Skin epidermis (tissue), 12 donors: Measurements from ENCODE around the gene CDK5RAP1.
A peak's percentile ranks its signal among the peaks of the same experiment; 100 is the strongest.
"Not testable (repeated sequence)": the region's sequence is repeated elsewhere in the genome, so short reads cannot be mapped to it uniquely, and the experiment has no call there.

ENCODE experiments used
- H3K27ac ChIP-seq, 21 experiments: fragments of 200-600 bp; sonication (generic) in 11 of 21; one replicate each; pipeline ENCODE4 v1.5.0; 2020; ENCODE audit warnings: mild to moderate bottlenecking in 3 of 21, inconsistent platforms in 2 of 21, moderate library complexity in 2 of 21
- H3K4me3 ChIP-seq, 7 experiments: fragments of 200-600 bp; sonication (generic) in 2 of 7; one replicate each; pipeline ENCODE4 v1.5.0; 2020; ENCODE audit warnings: inconsistent platforms in 2 of 7, mild to moderate bottlenecking in 2 of 7, moderate library complexity in 1 of 7

The CDK5RAP1 gene

DNA sequence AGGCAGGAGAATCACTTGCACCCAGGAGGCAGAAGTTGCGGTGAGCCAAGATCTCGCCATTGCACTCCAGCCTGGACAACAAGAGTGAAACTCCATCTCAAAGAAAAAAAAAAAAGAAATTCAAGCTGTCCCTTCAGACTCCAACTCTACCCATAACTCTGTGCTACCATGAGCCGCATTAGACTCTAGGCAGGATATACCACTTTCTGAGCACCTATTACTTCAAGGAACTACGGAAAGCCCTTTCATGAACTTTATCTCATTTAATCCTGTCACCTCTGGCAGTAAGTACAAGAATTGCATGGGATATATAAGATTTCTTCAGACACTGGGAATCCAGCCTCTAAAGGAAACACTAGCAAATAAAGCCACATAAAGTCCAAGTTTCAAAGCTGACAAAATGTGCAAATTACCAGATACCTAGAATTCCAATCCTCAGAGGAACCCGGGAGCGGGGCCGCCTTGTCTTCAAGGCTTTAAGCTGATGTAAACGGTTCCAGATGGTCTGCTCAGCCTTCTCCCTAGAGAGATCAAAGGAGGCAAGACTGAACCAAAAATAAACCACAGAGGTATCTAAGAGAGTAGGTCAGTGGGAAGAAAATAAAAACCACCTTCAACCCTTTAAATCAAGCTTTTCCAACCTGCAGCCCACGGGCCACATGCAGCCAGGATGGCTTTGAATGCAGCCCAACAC, 9.4 kb downstream of the CDK5RAP1 start:
- no peak overlapping the region for H3K27ac ChIP-seq
- H3K4me3 ChIP-seq, result no peak overlapping the region

DNA sequence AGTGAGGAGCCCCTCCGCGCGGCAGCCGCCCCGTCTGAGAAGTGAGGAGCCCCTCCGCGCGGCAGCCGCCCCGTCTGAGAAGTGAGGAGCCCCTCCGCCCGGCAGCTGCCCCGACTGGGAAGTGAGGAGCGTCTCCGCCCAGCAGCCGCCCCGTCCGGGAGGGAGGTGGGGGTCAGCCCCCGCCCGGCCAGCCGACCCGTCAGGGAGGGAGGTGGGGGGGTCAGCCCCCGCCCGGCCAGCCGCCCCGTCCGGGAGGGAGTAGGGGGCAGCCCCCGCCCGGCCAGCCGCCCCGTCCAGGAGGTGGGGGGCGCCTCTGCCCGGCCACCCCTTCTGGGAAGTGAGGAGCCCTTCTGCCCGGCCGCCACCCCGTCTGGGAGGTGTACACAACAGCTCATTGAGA, 12.0 kb downstream of the CDK5RAP1 start:
- not testable (repeated sequence) for H3K4me3 ChIP-seq, H3K27ac ChIP-seq

DNA sequence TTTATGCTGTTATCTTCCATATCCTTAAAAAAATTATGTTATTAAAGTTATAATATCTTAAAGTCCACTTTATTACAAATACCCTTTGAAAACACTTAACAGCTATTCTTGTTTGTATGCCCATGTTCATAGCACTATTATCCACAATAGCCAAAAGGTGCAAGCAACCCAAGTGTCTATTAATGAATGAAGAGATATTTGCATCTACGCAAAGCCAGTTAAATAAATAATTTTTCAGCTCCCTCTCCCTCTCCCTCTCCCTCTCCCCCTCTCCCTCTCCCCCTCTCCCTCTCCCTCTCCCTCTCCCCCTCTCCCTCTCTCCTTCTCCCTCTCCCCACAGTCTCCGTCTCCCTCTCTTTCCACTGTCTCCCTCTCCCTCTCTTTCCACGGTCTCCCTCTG, 13.1 kb downstream of the CDK5RAP1 start:
- H3K27ac ChIP-seq, result no peak overlapping the region
- no peak overlapping the region for H3K4me3 ChIP-seq

DNA sequence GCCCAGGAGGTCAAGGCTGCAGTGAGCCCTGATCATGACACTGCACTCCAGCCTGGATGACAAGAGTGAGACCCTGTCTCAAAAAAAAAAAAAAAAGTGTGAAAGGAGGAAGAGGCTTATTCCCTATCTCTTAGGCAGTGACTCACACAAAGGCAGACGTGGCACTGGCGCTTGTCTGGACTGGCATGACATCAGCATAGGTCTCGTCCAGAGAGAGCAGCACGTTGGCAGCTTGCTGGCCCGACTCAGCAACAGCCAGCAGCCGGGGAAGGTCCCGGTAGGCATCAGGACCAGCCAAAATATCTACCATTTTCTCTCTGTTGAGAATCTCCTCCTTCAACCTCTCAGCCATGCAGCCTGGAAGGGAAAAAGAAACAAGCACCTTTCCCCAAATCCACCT, 14.1 kb downstream of the CDK5RAP1 start:
- H3K27ac ChIP-seq, result no peak overlapping the region

GRCh38 chr20:33386673-33387072, 14.6 kb downstream of the CDK5RAP1 start:
- no peak overlapping the region for H3K4me3 ChIP-seq
- no peak overlapping the region for H3K27ac ChIP-seq

More for the DNA sequence above, 14.1 kb downstream of the CDK5RAP1 start:
- no peak overlapping the region for H3K4me3 ChIP-seq

GRCh38 chr20:33377366-33377765, 24.0 kb downstream of the CDK5RAP1 start:
- no peak overlapping the region for H3K4me3 ChIP-seq
- no peak overlapping the region for H3K27ac ChIP-seq

DNA sequence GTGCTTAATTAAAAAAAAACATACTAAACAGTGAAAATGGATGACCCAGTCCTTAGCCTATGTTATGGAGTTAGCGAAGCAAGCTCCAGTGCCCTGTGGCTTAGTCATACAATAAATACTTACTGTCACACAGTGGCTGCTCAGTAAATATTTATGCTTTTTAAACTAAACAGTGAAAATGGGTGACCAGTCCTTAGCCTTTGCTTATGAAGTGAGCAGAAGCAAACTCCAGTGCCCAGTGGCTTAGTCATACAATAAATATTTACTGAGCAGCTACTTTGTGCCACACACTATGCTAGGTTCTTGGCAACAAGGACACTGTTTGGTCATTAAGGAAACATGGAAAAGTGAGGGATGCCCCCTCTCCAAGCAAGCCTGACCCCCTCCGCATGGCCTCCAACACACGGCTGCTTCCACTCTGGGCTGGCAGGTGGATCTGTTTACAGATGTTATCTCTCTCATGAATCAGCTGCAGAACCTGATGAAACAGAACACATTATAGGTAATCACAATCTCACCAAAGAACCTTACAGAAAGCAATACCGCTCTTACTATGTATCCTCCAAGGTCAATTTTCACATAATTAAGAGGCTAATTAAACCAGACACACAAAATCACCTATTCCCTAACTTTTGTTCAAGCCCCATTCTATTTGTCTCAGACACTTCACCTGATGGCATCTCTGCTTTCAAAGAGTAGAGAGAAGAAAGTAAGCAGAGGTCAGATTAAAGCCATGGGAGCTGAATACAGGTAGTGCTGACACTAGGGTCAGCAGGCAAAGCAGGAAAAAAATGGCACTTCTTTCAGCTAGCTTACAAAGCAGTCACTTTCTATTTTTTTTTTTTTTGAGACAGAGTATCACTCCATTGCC, 27.3 kb downstream of the CDK5RAP1 start:
- Histone ChIP-seq H3K4me3 (no peak overlapping the region), H3K27ac (peak overlapping the region in 2 of 21 experiments; percentile 3 to 54)

DNA sequence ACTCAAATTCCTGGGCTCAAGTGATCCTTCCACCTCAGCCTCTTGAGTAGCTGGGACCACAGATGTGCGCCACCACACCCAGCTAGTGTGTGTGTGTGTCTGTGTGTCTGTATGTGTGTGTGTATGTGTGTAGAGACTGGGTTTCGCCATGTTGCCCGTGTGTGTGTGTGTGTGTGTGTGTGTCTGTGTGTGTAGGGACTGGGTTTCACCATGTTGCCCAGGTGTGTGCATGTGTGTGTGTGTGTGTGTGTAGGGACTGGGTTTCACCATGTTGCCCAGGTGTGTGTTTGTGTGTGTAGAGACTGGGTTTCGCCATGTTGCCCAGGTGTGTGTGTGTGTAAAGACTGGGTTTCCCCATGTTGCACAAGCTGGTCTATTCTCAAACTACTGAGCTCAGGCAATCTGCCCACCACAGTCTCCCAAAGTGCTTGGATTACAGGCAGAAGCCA, 28.3 kb downstream of the CDK5RAP1 start:
- Histone ChIP-seq H3K27ac (peak overlapping the region in 3 of 21 experiments; percentile 10 to 54 (median 44)), H3K4me3 (no peak overlapping the region)

DNA sequence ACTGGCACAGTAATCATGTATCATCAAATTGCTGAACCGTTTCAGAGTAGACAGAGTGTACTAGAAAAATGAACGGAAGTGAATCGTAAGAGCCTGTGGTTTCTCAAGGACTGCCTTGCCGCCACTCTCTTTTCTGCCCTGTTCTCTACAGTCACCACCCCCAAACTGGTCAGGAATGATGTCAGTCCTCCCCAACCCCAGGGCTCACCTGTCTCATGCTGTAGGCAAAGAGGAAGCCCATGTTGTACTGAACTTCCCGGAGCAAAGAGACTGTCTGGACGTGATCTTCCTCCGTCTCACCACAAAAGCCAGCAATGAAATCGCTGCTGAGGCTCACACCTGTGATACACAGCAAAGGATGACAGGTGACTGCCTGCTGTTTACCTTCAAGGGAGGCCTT, 31.0 kb downstream of the CDK5RAP1 start:
- no peak overlapping the region for H3K4me3 ChIP-seq
- H3K27ac ChIP-seq, result peak overlapping the region in 5 of 21 experiments; percentile 55 to 77 (median 69)

- no peak overlapping the region for H3K27ac ChIP-seq
- H3K4me3 ChIP-seq, result no peak overlapping the region
These were observed 38.4 kb downstream of the CDK5RAP1 start for GRCh38 chr20:33362898-33363297.

DNA sequence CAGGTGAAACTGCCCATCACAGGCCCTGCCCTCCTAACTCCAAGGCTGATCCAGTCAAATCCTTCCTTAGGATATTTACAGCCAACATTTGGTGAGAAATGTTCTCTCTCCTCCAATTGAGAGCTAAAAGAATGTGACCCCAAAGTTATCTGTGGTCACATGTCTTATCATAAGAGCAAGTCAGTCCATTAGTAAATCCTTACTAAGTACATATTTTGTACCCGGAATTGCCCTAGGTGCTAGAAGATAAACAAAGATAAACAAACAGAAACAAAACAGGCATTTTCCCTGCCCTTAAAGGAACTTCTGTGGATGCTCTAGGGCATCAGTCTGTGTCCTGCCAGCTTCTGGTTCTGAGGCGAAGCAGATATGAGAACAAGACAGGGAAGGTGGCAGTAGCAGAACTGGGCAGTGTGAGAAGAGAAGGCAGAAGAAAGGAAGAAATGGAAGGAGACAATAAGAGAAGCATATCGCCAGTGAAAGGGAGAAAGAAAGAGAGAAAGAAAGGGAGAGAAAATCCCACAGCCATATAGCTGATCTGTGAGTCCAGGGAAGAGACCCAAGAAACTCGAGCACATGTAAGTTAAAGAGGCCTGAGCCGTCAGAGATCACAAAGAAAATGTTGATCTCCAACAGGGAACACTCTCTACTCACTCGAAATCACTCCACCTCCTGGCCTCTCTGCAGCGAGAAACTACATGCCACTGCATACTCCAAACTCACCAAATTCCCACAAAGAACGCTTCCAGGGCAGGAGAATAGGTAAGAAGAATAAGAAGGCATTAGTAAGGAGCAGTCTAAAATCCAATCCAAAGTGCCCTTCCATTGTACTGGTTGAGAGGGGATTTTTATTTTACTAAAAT, 41.7 kb downstream of the CDK5RAP1 start:
- Histone ChIP-seq H3K4me3 (no peak overlapping the region), H3K27ac (no peak overlapping the region)

DNA sequence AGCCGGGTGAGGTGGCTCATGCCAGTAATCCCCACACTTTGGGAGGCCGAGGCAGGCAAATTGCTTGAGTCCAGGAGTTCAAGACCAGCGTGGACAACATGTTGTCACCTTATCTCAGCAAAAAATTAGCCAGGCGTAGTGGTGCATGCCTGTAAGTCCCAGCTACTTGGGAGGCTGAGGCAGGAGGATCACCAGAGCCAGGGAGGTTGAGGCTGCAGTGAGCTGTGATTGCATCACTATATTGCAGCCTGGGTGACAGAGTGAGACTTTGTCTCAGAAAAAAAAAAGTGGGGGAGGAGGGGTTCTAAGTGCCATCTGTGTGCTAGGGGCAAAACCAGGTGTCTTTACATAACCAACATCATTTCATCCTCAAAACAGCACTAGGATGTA, 48.3 kb downstream of the CDK5RAP1 start:
- no peak overlapping the region for H3K4me3 ChIP-seq

DNA sequence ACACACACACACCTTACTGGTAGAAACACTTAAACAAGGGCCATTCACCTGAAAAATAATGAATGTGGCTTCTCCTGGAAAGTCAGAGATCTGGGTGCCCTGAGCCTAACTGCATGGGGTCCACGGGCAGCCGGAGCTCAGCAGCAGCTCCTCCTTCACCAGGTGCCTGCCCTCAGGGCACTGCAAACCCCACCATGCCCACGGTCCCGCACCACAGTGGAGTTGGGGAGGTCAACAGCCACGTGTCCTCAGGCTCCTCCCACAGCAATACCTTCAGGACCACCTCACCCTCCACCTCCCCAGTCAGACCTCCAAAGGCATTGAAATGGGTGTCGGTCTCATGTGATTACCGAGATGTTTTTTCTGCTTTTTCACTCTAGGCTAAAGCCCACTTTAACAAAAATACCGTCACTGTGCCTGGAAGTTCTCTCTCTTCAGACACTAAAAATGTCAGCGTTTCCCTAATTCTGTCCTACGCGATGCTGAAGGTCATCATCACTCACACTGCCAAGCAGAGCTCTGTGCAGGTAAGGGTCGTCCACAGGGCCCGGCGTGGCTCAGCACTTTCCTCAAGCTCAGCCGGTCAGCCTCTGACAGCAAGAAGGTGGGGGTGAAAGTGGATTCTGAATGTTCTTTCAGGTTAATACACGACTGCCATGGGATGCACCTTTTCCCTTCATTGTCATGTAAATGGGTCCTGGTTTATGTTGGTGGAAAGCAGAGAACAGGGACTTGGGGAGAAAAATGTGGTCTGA, 48.9 kb downstream of the CDK5RAP1 start:
- H3K27ac ChIP-seq, result no peak overlapping the region
- H3K4me3 ChIP-seq, result no peak overlapping the region

More for the DNA sequence above, 48.3 kb downstream of the CDK5RAP1 start:
- H3K27ac ChIP-seq, result no peak overlapping the region

DNA sequence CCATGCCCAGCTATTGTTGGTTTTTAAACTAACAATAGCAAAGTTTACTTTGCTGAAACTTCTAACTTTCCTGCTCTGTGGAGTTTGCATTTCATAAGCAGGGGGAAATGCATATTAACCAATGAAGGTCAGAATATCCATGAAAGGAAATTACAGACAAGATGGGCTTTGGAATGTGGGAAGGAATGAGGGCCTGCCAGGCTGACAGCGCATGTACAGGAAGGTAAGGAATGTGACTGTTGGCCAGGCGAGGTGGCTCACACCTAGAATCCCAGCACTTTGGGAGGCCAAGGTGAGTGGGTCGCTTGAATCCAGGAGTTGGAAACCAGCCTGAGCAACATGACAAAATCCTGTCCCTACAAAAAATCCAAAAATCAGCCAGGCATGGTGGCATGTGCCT, 49.6 kb downstream of the CDK5RAP1 start:
- H3K27ac ChIP-seq, result no peak overlapping the region
- H3K4me3 ChIP-seq, result no peak overlapping the region

GRCh38 chr20:33349493-33349892, 51.8 kb downstream of the CDK5RAP1 start:
- no peak overlapping the region for H3K27ac ChIP-seq
- no peak overlapping the region for H3K4me3 ChIP-seq

DNA sequence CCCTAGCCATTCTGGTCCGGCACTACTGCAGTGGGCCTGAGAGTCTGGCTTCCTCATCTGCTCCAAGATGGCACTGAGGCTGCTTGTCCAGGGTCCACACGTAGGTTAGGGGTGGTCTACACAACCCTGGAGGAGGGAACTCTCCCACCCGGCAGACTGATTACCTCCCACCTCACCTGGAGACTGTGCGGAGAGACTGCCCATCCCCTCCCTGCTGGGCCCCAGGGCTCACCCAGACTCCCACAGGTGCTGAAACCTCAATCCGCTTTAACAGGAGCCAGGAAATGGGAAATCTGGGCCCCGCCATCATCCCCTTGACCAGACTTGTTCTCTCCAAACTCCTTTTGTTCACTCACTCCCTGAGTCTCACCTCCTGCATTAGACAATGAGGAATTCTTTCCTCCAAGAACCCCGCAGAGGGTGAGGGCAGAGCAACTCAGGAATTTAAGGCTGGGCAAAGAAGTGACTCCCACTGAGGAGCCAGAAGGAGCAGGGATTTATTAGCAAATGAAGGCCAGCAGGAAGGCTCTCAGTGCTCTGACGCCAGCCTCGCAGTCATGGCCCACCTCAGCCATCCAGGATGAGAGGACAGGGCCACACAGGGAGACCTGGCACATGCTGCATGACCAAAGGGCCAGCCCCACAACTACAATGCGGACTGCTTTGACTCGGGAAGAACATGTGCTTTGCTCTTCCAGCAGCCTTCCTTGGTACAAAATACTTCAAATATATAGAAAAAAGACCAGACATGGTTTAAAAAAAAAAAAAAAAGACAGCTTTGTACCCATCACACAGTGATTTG, 53.0 kb downstream of the CDK5RAP1 start:
- H3K4me3 ChIP-seq, result no peak overlapping the region
- no peak overlapping the region for H3K27ac ChIP-seq

DNA sequence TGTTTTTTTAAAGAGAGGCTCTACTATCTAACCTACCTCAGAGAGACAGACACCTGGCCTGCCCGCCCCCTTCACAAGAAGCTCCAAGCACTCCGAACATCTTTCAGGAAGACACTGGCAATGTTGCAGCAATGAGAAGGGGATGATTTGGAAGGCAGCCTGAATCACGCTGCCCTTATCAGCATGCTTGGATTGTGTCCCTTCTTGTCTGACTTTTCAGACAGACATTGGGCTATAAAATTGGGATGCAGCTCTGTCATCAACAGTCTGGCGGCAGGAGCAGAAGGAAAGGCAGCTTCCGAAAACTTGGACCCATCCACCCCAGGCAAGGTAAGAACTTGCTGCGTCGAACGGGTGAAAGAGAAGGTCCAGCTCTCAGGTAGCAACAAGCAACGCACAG, 56.0 kb downstream of the CDK5RAP1 start:
- H3K27ac ChIP-seq, result no peak overlapping the region
- H3K4me3 ChIP-seq, result no peak overlapping the region

DNA sequence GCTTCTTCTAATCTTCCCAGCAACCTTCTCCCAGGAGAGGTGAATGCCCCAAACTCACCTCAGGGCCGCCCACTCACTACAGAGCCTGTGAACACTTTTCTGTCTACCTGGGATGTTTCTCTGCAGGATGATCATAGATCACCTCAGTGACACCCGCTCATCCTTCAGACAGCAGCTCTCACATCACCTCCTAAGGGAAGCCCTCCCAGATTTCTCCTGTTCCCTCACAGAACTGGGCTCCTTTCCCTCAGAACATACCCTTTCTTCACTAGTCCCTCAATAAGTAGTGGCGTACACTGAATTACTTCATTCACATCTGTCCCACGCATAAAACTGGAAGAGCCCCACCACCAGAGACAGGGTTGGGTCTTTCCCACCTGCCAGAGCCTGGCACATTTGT, 57.8 kb downstream of the CDK5RAP1 start:
- no peak overlapping the region for H3K27ac ChIP-seq

More for the DNA sequence above, 57.8 kb downstream of the CDK5RAP1 start:
- no peak overlapping the region for H3K4me3 ChIP-seq
